ENCODE results near the gene PLXNC1. TPM values are rescaled to one million over a fixed set of nuclear protein-coding genes. Genes with fewer than 3 reads are reported as not detected.

PLXNC1 gene
- total RNA-seq, 1 donor: 40.4 TPM

GRCh38 chr12:94145191-94145983 is 3.0 kb upstream of the PLXNC1 start:
- Histone ChIP-seq H3K4me3 (ENCODE audit: low read length) (no peak overlapping the region), H3K27me3 (ENCODE audit: insufficient read depth, low read length) (no peaks in the 10 kb centered on the region), H3K4me1 (ENCODE audit: insufficient read depth, low read length) (peaks cover 18% of the 10 kb centered on the region), H3K9me3 (ENCODE audit: low read depth, low read length) (no peaks in the 10 kb centered on the region)

- no peaks in the 10 kb centered on the region for H3K27me3 ChIP-seq (ENCODE audit: insufficient read depth, low read length)
- peaks cover 28% of the 10 kb centered on the region for H3K4me1 ChIP-seq (ENCODE audit: insufficient read depth, low read length)
- H3K9me3 ChIP-seq (ENCODE audit: low read depth, low read length): no peaks in the 10 kb centered on the region
- H3K4me3 ChIP-seq (ENCODE audit: low read length): no peak overlapping the region
Measured at GRCh38 chr12:94146166-94146936, 2.0 kb upstream of the PLXNC1 start.

- Histone ChIP-seq H3K4me1 (ENCODE audit: insufficient read depth, low read length) (peaks cover 40% of the 10 kb centered on the region), H3K27me3 (ENCODE audit: insufficient read depth, low read length) (no peaks in the 10 kb centered on the region), H3K9me3 (ENCODE audit: low read depth, low read length) (no peaks in the 10 kb centered on the region), H3K4me3 (ENCODE audit: low read length) (peak overlapping the region; percentile 65)
Measured at GRCh38 chr12:94147387-94147990, 888 bp upstream of the PLXNC1 start.

DNA sequence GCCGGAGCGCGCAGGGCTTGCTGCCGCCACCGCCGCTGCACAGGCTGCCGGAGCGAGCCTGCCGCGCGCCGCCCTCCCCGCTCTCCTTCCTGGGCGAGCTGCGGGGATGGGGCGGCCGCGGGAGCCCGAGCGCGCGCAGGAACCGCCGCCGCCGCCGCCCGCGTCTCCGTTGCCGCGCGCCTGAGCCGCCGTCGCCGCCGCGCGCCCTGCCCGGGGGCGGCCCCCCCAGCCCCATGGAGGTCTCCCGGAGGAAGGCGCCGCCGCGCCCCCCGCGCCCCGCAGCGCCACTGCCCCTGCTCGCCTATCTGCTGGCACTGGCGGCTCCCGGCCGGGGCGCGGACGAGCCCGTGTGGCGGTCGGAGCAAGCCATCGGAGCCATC is 352 bp downstream of the PLXNC1 start:
- peak overlapping the region; percentile 65 for H3K4me3 ChIP-seq (ENCODE audit: low read length)
- peaks cover 41% of the 10 kb centered on the region for H3K4me1 ChIP-seq (ENCODE audit: insufficient read depth, low read length)
- no peaks in the 10 kb centered on the region for H3K9me3 ChIP-seq (ENCODE audit: low read depth, low read length)
- H3K27me3 ChIP-seq (ENCODE audit: insufficient read depth, low read length): no peaks in the 10 kb centered on the region

DNA sequence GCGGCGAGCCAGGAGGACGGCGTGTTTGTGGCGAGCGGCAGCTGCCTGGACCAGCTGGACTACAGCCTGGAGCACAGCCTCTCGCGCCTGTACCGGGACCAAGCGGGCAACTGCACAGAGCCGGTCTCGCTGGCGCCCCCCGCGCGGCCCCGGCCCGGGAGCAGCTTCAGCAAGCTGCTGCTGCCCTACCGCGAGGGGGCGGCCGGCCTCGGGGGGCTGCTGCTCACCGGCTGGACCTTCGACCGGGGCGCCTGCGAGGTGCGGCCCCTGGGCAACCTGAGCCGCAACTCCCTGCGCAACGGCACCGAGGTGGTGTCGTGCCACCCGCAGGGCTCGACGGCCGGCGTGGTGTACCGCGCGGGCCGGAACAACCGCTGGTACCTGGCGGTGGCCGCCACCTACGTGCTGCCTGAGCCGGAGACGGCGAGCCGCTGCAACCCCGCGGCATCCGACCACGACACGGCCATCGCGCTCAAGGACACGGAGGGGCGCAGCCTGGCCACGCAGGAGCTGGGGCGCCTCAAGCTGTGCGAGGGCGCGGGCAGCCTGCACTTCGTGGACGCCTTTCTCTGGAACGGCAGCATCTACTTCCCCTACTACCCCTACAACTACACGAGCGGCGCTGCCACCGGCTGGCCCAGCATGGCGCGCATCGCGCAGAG is 873 bp downstream of the PLXNC1 start:
- H3K27me3 ChIP-seq (ENCODE audit: insufficient read depth, low read length): no peaks in the 10 kb centered on the region
- no peaks in the 10 kb centered on the region for H3K9me3 ChIP-seq (ENCODE audit: low read depth, low read length)
- peak overlapping the region; percentile 65 for H3K4me3 ChIP-seq (ENCODE audit: low read length)
- peaks cover 41% of the 10 kb centered on the region for H3K4me1 ChIP-seq (ENCODE audit: insufficient read depth, low read length)

DNA sequence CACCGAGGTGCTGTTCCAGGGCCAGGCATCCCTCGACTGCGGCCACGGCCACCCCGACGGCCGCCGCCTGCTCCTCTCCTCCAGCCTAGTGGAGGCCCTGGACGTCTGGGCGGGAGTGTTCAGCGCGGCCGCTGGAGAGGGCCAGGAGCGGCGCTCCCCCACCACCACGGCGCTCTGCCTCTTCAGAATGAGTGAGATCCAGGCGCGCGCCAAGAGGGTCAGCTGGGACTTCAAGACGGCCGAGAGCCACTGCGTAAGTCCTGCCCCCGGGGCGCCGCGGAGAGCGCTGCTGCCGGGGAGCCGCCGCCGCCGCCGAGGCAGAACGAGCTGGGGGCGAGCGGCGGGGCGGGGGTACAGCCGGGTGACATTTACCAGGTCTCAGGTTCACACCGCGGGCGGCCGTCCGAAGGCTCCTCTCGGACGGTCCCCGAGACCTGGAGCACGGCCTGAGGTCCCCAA is 1.4 kb downstream of the PLXNC1 start:
- H3K4me3 ChIP-seq (ENCODE audit: low read length): peak overlapping the region; percentile 65
- no peaks in the 10 kb centered on the region for H3K9me3 ChIP-seq (ENCODE audit: low read depth, low read length)
- H3K27me3 ChIP-seq (ENCODE audit: insufficient read depth, low read length): no peaks in the 10 kb centered on the region
- peaks cover 41% of the 10 kb centered on the region for H3K4me1 ChIP-seq (ENCODE audit: insufficient read depth, low read length)

- no peaks in the 10 kb centered on the region for H3K9me3 ChIP-seq (ENCODE audit: low read depth, low read length)
- peaks cover 41% of the 10 kb centered on the region for H3K4me1 ChIP-seq (ENCODE audit: insufficient read depth, low read length)
- no peaks in the 10 kb centered on the region for H3K27me3 ChIP-seq (ENCODE audit: insufficient read depth, low read length)
- peak overlapping the region; percentile 65 for H3K4me3 ChIP-seq (ENCODE audit: low read length)
Measured at GRCh38 chr12:94150240-94151121, 2.1 kb downstream of the PLXNC1 start.

GRCh38 chr12:94151582-94151981 is 3.2 kb downstream of the PLXNC1 start:
- H3K4me3 ChIP-seq (ENCODE audit: low read length): peak overlapping the region; percentile 65
- H3K9me3 ChIP-seq (ENCODE audit: low read depth, low read length): no peaks in the 10 kb centered on the region
- H3K4me1 ChIP-seq (ENCODE audit: insufficient read depth, low read length): peaks cover 38% of the 10 kb centered on the region
- H3K27me3 ChIP-seq (ENCODE audit: insufficient read depth, low read length): no peaks in the 10 kb centered on the region

DNA sequence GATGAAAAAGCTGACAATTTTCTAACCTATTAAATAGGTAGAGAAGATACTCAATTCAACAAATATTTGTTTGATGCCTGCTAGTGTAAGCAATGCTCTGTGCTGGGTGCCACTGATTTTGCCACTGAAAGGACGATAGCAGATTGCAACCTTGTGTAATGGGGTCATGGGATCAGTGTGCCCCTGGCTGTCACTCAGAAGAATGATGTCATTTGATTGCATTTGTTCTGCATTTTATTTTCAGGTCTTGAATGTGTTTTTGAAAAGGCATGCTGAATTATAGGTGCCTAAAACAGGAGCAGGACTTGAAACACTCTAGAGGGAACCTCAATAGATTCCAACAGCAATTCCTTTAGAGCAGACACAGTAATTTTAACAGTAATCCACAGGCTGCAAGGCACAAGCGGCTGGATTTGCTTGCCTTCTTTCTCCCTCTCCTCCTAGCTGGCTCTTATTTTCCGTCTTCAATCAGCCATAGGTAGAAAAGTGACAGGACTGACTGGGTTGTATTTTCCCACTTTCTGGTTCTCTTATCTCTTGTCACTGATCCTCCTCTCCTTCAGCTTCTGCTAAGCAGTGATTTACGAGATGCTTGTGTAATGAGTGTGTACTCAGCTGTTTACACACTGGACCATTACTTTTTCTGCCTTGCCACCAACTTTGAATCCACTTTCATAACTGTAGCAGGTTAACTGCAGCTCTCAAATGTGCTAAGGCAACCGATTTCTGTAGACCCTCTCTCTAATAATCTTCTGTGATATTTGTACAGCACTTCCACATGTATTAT is 4.1 kb downstream of the PLXNC1 start:
- Histone ChIP-seq H3K4me3 (ENCODE audit: low read length) (peak overlapping the region; percentile 65), H3K27me3 (ENCODE audit: insufficient read depth, low read length) (no peaks in the 10 kb centered on the region), H3K4me1 (ENCODE audit: insufficient read depth, low read length) (peaks cover 42% of the 10 kb centered on the region), H3K9me3 (ENCODE audit: low read depth, low read length) (no peaks in the 10 kb centered on the region)

- Histone ChIP-seq H3K4me3 (ENCODE audit: low read length) (no peak overlapping the region), H3K9me3 (ENCODE audit: low read depth, low read length) (no peaks in the 10 kb centered on the region), H3K27me3 (ENCODE audit: insufficient read depth, low read length) (no peaks in the 10 kb centered on the region), H3K4me1 (ENCODE audit: insufficient read depth, low read length) (peaks cover 27% of the 10 kb centered on the region)
Measured at GRCh38 chr12:94157181-94157580, 8.8 kb downstream of the PLXNC1 start.

DNA sequence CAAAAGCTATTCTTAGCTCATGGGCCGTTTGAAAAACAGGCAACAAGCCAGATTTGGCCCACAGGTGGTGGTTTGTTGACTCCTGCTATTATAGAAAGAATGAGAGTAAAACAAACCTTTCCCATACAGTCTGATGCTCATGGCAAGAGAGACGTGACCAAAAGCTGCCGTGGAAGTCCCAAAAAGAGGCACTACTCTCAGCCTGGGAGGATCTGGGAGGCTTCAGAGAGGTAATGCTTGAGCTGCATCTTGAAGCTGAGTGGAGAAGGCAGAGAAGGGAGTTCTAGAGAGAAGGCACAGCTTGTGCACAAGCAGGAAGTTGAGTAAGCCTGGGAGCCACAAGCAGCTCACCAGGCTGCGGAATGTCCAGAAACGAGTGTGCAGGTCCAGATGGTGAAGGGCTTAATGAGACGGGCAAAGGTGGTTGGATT is 9.6 kb downstream of the PLXNC1 start:
- no peak overlapping the region for H3K4me3 ChIP-seq (ENCODE audit: low read length)
- no peaks in the 10 kb centered on the region for H3K27me3 ChIP-seq (ENCODE audit: insufficient read depth, low read length)

GRCh38 chr12:94158666-94159065 is 10.3 kb downstream of the PLXNC1 start:
- H3K4me1 ChIP-seq (ENCODE audit: insufficient read depth, low read length): peaks cover 22% of the 10 kb centered on the region
- H3K27me3 ChIP-seq (ENCODE audit: insufficient read depth, low read length): no peaks in the 10 kb centered on the region
- H3K9me3 ChIP-seq (ENCODE audit: low read depth, low read length): no peaks in the 10 kb centered on the region
- H3K4me3 ChIP-seq (ENCODE audit: low read length): no peak overlapping the region

More for the DNA sequence above, 9.6 kb downstream of the PLXNC1 start:
- Histone ChIP-seq H3K9me3 (ENCODE audit: low read depth, low read length) (no peaks in the 10 kb centered on the region), H3K4me1 (ENCODE audit: insufficient read depth, low read length) (peaks cover 22% of the 10 kb centered on the region)

- Histone ChIP-seq H3K9me3 (ENCODE audit: low read depth, low read length) (no peaks in the 10 kb centered on the region), H3K4me1 (ENCODE audit: insufficient read depth, low read length) (peaks cover 29% of the 10 kb centered on the region), H3K4me3 (ENCODE audit: low read length) (no peak overlapping the region), H3K27me3 (ENCODE audit: insufficient read depth, low read length) (no peaks in the 10 kb centered on the region)
Measured at GRCh38 chr12:94162108-94162507, 13.7 kb downstream of the PLXNC1 start.
